GM12864 (cell line): Measurements from ENCODE around the gene BCAR3.
"Not testable (repeated sequence)": the region's sequence is repeated elsewhere in the genome, so short reads cannot be mapped to it uniquely, and the experiment has no call there.

Experiments used
- DNase-seq: peaks from one replicate; pipeline ENCODE4 v3.0.0-alpha.2; 2011; ENCODE audit warnings: low read depth
- H3K4me3 ChIP-seq: 2 replicates; pipeline ENCODE4 v1.5.1; 2011; ENCODE audit warnings: mild to moderate bottlenecking, low read depth, low read length, control low read depth
- TF ChIP-seq, protein P1 (sequence below): IDR thresholded peaks from 2 replicates; pipeline ENCODE4 v1.5.1; 2011; ENCODE audit warnings: low read depth, mild to moderate bottlenecking, moderate library complexity, low read length, control low read depth, inconsistent platforms; ENCODE audit errors: missing control alignments

The BCAR3 gene

GRCh38 chr1:93653656-93654055, 28.0 kb downstream of the BCAR3 start:
- no peak overlapping the region for H3K4me3 ChIP-seq
- no peak for DNase-seq
- TF ChIP-seq, protein P1, sequence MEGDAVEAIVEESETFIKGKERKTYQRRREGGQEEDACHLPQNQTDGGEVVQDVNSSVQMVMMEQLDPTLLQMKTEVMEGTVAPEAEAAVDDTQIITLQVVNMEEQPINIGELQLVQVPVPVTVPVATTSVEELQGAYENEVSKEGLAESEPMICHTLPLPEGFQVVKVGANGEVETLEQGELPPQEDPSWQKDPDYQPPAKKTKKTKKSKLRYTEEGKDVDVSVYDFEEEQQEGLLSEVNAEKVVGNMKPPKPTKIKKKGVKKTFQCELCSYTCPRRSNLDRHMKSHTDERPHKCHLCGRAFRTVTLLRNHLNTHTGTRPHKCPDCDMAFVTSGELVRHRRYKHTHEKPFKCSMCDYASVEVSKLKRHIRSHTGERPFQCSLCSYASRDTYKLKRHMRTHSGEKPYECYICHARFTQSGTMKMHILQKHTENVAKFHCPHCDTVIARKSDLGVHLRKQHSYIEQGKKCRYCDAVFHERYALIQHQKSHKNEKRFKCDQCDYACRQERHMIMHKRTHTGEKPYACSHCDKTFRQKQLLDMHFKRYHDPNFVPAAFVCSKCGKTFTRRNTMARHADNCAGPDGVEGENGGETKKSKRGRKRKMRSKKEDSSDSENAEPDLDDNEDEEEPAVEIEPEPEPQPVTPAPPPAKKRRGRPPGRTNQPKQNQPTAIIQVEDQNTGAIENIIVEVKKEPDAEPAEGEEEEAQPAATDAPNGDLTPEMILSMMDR, result no peak

DNA sequence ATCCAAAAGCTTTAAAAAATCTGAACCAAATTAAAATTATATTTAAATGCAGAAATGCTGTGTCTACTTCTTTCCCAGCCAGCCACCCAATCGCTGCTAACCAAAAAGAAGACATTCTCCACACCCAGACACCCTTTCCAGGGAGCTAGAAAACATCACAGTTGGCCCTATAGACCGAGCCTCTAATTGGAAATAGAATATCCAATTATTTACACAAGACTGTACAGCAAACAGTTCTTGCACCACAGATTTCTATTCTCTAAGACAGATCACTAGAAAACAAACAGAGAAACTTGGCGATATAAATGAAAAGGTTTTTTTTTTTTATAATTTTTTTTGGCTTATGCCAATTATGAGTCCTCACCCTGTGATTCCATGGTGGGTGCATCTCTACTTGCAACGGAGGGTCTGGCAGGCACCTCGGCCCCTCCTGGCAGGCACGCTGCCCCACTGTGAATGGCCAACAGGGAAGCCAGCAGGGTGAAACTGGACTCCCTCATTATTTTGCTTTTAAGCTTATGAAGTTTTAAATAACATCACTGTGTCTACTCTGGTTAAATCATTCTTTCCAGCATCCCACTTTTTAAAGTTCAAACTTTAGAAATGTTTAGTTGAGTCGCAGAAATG, 29.2 kb downstream of the BCAR3 start:
- TF ChIP-seq, protein P1, result no peak
- no peak for DNase-seq
- H3K4me3 ChIP-seq, result no peak overlapping the region

DNA sequence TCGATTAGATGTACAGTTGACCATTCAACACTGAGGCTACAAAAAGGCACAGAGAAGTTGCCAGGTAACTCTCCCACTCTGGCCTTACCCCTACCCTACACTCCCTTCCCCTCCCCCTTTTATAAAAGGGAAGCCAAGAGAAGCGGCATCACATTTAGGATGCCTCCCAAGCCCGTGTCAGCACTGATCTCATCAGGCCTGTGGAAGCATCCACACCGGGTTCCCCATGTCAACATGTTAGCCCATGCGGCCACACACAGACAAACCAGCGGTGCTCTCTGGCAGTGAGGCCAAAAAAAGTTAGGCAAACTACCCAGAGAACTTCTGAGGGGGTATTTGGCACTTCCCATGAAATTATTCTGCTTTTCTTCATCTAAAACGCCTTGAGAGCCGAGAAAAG, 29.9 kb downstream of the BCAR3 start:
- TF ChIP-seq, protein P1, result no peak
- H3K4me3 ChIP-seq, result no peak overlapping the region
- DNase-seq, result no peak

- DNase-seq, result not testable (repeated sequence)
Observed at GRCh38 chr1:93650159-93650558, 31.5 kb downstream of the BCAR3 start.

DNA sequence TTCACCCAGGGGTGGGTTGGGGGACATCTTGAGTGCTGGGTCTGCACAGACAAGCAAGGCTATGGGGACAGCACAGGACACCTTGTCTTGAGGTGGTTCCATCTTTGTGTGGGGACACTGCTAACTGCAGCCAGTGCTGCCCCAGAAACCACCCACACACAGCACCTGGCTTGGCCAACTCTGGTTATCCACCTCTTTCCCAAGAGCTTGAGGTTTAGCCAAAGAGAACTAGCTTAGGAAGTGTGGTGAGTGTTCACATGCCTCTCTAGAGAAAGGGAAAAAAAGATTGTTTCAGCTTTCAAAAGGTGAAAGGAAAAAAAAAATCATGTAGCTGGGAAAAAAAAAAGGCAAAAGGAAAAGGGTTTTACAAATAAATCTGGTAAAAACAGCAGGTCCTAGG, 32.4 kb downstream of the BCAR3 start:
- H3K4me3 ChIP-seq, result no peak overlapping the region
- TF ChIP-seq, protein P1, result no peak
- DNase-seq, result no peak

More at GRCh38 chr1:93650159-93650558, 31.5 kb downstream of the BCAR3 start:
- not testable (repeated sequence) for H3K4me3 ChIP-seq

GRCh38 chr1:93648656-93649055, 33.0 kb downstream of the BCAR3 start:
- DNase-seq, result no peak
- H3K4me3 ChIP-seq, result no peak overlapping the region
- TF ChIP-seq, protein P1, result no peak

GRCh38 chr1:93641527-93641926, 40.1 kb downstream of the BCAR3 start:
- DNase-seq, result no peak
- H3K4me3 ChIP-seq, result no peak overlapping the region
- TF ChIP-seq, protein P1, result no peak
